GM20431 (cell line): Measurements from ENCODE around the gene TEX2.

Experiments used
- in situ Hi-C: fragments of 300-500 bp; cut with MseI, MboI; formaldehyde crosslinking; loops from one replicate; pipeline ENCODE4 v1.15.0; 2020; ENCODE audit warnings: low sequenced_read_pairs; ENCODE audit not compliant: unreplicated experiment

TEX2 gene

DNA sequence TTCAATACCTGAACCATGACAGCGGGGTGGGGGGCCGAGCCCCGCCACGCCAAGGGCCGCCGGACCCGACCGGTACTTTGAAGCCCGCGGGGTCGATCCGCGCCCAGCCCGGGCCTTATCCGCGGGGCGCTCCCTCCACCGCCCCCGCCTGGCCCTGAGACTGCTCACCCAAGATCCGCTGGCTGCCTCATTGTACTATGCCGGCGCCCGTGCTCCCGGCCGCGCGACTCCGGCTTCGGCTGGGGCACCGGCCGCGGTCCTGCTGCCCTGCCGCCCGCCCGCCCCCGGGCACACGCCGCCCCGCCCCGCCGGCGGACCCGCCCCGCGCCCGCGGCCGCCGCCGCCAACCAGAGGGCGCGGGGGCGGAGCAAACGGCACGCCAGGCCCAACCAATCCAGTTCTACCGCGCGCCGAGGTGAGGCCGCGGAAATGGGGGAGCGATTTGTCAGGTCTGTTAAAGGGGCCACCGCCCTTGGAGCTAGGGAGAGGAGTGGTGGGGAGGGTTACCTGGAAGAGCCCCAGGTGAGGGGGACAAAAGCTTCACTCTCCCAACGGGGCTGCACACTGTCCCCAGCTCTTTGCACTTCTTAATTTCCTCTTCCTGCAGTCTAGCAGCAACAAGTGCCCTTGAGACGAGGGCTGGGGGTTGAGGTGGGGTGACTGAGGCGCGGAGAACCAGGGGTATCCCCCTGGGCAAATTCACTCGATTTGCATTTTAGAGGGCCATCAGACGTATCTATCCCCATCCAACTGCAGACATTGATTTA, at the start of gene TEX2:
TSS of gene TEX2 (minus strand) at position 261 of the 767 bp plus-strand sequence. CDS start 49,043 bp downstream, outside the sequence.
- in situ Hi-C loops: loop anchor here (25.0 kb wide), 1 partner anchor 351 kb away; the partner anchor contains the start of genes CSHL1 and GH1

DNA sequence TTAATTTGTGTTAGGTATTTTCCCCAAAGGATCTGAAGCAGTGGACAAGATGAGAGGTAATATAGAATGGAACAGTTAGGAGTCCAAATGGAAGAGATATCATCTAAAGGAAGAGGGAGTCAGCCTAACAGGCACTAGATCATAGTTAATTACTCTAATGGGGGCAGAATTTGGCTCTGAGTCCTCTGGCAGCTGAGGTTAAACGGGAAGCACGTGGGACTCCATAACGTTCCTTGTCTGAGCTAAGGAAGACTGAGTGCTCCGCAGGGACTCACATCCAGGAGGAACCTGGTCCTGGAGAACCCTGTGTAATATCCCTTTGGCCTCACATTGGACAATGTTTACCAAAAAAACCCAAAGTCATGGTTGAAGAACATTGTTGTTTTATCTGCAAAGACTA, 46.6 kb upstream of the TEX2 start:
- in situ Hi-C loops: loop anchor here (25.0 kb wide), 1 partner anchor 353 kb away; the partner anchor contains the start of gene SMURF2

DNA sequence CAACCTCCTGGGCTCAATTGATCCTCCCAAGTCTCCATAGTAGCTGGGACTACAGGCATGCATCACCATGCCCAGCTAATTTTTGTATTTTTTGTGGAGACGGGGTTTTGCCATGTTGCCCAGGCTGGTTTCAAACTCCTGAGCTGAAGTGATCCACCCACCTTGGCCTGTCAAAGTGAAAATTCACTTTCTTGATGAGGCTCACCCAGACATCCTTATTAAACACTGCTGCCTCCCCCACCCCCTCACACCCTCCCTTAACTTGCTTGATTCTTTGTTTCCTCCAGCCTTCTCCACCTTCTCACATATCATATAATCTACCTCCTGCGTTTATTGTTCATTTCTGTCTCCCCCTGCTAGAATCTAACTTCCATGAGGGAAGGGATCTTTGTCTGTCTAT, 46.0 kb upstream of the TEX2 start:
- in situ Hi-C loops: loop anchor here (25.0 kb wide), 1 partner anchor 353 kb away; the partner anchor contains the start of gene SMURF2

DNA sequence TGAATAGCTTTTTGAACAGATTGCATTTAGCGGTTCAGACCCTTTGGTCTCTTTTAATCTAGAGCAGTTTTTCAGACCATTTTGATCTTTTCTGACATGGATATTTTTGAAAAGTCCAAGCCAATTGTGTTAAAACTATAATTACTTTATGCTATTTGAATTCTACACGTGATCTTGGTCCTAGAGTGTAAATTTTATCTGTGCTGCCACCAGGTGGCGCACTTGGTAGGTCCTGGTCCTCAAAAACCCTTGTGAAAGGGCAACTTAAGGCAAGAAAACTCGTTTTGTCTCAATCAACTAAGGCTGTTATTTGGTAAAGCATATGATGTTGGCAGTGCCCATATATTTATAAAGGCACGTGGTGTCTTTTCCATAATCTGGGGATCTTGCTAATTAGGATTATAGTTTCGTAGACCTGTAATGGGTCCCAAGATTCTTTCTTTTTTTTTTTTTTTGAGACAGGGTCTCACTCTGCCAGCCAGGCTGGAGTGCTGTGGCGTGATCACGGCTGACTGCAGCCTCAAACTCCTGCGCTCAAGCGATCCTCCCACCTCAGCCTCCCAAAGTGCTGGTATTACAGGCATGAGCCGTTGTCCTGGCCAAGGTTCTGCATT, 43.9 kb upstream of the TEX2 start:
- in situ Hi-C loops: loop anchor here (25.0 kb wide), 1 partner anchor 355 kb away; the partner anchor contains the start of gene SMURF2

GRCh38 chr17:64304551-64304950, 41.5 kb upstream of the TEX2 start:
- in situ Hi-C loops: loop anchor here (25.0 kb wide), 1 partner anchor 358 kb away; the partner anchor contains the start of gene SMURF2

DNA sequence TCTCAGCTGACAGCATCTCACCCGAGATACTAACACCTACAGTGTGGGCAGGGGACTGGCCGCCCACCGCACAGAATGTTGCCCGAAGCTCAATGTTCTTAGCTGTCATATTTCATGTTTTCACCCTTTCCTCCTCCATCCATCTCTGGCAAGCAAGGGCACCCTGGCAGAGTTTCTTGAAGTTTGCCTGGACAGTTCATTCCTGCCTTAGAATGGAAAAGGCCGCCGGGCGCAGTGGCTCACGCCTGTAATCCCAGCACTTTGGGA, 37.6 kb upstream of the TEX2 start:
- in situ Hi-C loops: loop anchor here (25.0 kb wide), 1 partner anchor 362 kb away; the partner anchor contains the start of gene SMURF2

GRCh38 chr17:64297467-64298088, 34.5 kb upstream of the TEX2 start:
- in situ Hi-C loops: no loop called here

GRCh38 chr17:64296246-64296645, 33.2 kb upstream of the TEX2 start:
- in situ Hi-C loops: no loop called here

DNA sequence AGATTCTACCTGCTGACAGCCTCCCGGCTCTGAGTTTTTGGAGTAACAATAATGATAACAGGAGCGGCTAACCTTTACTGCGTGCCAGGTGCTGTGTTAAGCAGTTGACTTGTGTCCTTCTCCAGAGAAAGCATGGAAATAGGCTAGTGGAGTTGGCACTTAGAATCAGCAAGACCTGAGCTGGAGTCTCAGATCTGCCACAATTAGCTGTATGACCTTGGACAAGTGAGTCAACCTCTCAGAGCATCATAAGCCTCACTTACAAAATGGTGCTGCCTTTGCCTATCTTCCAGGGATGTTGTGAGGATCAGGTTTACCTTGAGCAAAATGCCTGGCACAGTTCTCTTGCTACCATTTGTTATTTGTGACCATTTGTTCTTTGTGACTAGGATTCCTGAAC, 32.1 kb upstream of the TEX2 start:
- in situ Hi-C loops: no loop called here

DNA sequence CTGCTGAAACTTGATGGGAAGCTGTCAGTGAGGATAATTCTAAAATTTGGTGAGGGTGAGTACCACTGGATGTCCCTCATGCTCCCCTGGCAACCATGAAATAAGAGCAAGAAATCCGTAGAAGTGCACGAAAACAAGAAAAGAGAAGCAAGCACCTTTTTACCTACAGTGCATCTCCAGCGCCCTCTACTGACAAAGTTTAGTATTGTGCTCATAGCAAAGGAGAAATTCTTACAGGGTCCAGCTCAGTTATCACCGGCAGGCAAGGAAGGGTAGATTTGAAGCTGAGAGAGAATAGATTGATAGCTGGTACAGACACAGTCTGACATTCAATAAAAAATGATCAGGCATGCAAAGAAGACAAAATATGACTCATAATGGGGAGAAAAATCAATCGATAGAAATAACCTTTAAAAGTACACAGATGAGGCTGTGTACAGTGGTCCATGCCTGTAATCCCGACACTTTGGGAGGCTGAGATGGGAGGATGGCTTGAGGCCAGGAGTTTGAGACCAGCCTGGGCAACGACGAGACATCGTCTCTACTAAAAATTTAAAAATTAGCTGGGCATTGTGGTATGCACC, 28.3 kb upstream of the TEX2 start:
- in situ Hi-C loops: no loop called here

DNA sequence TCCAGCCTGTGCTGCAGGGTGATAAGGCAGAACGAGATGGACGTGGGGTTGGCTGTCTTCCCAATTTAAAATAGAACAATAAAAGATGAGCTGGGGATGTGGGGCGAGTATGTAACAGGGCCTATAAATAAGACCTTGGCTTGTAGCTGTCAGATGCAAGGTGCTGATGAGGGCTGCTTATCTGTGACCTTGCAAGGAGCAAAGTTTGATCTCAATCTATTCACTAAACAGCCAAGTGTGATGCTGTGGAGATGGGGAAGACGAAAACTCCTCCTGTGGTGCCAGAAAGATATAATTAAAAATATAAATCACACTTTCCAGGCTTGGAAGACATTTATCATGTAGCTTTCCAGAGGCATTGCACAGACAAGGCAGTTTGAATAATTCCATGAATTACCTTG, 26.7 kb upstream of the TEX2 start:
- in situ Hi-C loops: loop anchor here (10.0 kb wide), 2 partner anchors 125 to 255 kb away; no protein-coding TSS in a partner anchor

DNA sequence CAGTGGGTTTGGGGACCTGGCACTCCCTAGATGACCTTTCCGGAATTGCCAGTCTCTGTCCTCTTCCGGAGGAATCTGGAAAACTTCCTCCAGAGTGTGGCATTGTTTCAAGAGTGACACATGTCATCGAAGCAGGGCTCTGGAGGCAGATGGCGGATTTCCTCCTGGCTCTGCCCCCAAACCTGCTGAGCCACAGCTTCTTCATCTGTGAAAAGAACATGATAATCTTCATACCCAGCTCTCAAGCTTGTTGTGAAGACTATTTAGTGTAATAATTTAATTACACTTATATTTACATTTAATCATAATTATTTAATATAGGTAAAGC, 19.7 kb upstream of the TEX2 start:
- in situ Hi-C loops: loop anchor here (10.0 kb wide), 2 partner anchors 118 to 248 kb away; no protein-coding TSS in a partner anchor

- in situ Hi-C loops: loop anchor here (10.0 kb wide), 2 partner anchors 117 to 247 kb away; no protein-coding TSS in a partner anchor
Observed at GRCh38 chr17:64281962-64282752, 19.1 kb upstream of the TEX2 start.

DNA sequence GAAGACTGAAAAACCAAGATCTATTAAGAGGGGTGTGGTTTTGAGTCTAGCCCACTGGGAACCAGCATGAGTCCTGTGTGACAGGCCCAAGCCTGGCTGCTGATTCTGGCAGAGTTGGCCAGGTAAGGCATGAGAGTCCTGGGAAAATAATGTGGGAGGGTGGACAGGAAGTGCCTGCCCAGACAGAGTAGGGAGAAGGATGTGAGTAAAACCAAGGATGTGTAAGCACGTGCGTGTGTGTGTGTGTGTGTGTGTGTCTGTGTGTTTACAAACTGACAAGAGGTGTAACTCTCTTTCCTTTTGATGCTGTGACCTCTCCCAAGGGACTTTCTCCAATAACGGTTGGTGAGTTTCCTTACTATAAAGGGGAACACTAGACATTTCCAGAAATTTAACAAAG, 15.6 kb upstream of the TEX2 start:
- in situ Hi-C loops: no loop called here

- in situ Hi-C loops: no loop called here
Observed at GRCh38 chr17:64277831-64278562, 14.9 kb upstream of the TEX2 start.

DNA sequence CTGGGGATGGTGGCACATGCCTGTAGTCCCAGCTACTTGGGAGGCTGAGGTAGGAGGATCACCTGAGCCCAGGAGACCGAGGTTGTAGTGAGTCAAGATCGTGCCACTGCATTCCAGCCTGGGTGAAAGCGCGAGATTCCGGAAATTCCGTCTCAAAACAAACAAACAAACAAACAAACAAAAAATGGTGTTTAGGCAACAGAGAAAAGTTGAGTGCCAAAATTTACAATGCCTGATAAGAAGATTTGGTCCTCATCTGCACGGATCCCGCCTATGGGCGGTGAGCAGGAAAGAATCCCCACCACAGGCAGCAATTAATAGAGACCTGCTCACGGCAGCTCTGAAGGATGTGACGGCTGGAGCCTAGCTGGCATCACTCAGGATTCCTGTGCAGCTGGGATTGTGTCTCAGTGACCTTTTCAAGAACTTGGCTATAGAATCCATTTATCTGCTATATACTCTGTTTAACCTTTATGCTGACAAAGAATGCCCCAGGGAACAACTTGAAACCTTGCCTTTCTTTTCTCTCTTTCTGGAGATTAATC, 14.0 kb upstream of the TEX2 start:
- in situ Hi-C loops: no loop called here

DNA sequence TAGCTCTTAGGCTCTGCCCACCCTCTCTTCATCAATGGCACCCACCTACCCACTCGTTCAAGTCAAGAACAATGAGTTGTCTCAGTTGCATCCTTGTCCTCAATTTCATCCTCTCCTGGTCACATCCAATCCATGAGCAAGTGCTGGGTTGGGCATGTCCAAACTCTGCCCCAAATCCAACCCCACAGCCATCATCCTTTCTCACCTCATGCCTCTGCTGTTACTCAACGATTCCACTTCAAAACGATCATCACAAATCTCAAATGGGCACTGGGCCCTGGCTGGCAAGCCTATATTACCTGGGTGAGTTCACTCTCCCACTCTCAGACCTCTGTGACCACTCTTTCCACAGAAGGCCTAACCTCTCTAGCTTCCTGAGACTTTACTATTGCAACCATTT, 12.0 kb upstream of the TEX2 start:
- in situ Hi-C loops: no loop called here

GRCh38 chr17:64273006-64273405, 9.9 kb upstream of the TEX2 start:
- in situ Hi-C loops: loop anchor here (25.0 kb wide), 1 partner anchor 361 kb away; the partner anchor contains the start of genes CSHL1 and GH1

GRCh38 chr17:64270885-64271284, 7.8 kb upstream of the TEX2 start:
- in situ Hi-C loops: loop anchor here (25.0 kb wide), 1 partner anchor 359 kb away; the partner anchor contains the start of genes CSHL1 and GH1
